ENCODE data around the gene LGMN. TPM values are rescaled to one million over a fixed set of nuclear protein-coding genes. Genes with fewer than 3 reads are reported as not detected.

The LGMN gene
- total and polyA plus RNA-seq, 2 of the 13 experiments (the other 11 are each of a cell fraction or from before 2014, with no cell fraction given): 28.9 to 76.4 TPM

GRCh38 chr14:92748259-92749016 is at the start of gene LGMN (continued):
- TF ChIP-seq ZNF362 (CRISPR knock-in tag; IDR thresholded peaks at IDR 0.05; ENCODE audit: borderline replicate concordance): no peak; the same call in 1 of the 2 replicates
- TF ChIP-seq ZSCAN9 (CRISPR knock-in tag; IDR thresholded peaks at IDR 0.05; ENCODE audit: borderline replicate concordance): 0 out of 2 replicates have a peak, but pooled peaks have one; percentile 58
- TF ChIP-seq PAX8 (CRISPR knock-in tag; IDR thresholded peaks at IDR 0.05; ENCODE audit: borderline replicate concordance): peak; percentile 80; the same call in 1 of the 2 replicates
- TF ChIP-seq, protein P1, sequence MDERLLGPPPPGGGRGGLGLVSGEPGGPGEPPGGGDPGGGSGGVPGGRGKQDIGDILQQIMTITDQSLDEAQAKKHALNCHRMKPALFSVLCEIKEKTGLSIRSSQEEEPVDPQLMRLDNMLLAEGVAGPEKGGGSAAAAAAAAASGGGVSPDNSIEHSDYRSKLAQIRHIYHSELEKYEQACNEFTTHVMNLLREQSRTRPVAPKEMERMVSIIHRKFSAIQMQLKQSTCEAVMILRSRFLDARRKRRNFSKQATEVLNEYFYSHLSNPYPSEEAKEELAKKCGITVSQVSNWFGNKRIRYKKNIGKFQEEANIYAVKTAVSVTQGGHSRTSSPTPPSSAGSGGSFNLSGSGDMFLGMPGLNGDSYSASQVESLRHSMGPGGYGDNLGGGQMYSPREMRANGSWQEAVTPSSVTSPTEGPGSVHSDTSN (CRISPR knock-in tag; IDR thresholded peaks at IDR 0.05): no peak
- TF ChIP-seq E2F1 (CRISPR knock-in tag; IDR thresholded peaks at IDR 0.05): no peak; the same call in 1 of the 2 replicates
- no peak for TF ChIP-seq HNRNPH1 (optimal IDR thresholded peaks at IDR 0.05; ENCODE audit: low read depth, low read length)
- no peak for TF ChIP-seq ZNF597 (CRISPR knock-in tag; IDR thresholded peaks at IDR 0.05)
- no peak for TF ChIP-seq ZFP90 (CRISPR knock-in tag; IDR thresholded peaks at IDR 0.05; ENCODE audit: borderline replicate concordance)
- TF ChIP-seq ZNF639 (CRISPR knock-in tag; conservative IDR thresholded peaks at IDR 0.05): no peak
- 0 out of 2 replicates have a peak, but pooled peaks have one; percentile 22 for TF ChIP-seq ISX (CRISPR knock-in tag; conservative IDR thresholded peaks at IDR 0.05)
- peak; percentile 60; the same call in 1 of the 2 replicates for TF ChIP-seq MAZ (IDR thresholded peaks at IDR 0.05; ENCODE audit: borderline replicate concordance, low read depth, low read length)
- peak; percentile 82 for TF ChIP-seq MAZ (CRISPR knock-in tag; IDR thresholded peaks at IDR 0.05; ENCODE audit: low read depth)
- TF ChIP-seq CAMTA2 (CRISPR knock-in tag; IDR thresholded peaks at IDR 0.05; ENCODE audit: borderline replicate concordance): 0 out of 2 replicates have a peak, but pooled peaks have one; percentile 41
- TF ChIP-seq, protein P2, sequence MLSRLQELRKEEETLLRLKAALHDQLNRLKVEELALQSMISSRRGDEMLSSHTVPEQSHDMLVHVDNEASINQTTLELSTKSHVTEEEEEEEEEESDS (CRISPR knock-in tag; IDR thresholded peaks at IDR 0.05; ENCODE audit: borderline replicate concordance): no peak
- TF ChIP-seq, protein P3, sequence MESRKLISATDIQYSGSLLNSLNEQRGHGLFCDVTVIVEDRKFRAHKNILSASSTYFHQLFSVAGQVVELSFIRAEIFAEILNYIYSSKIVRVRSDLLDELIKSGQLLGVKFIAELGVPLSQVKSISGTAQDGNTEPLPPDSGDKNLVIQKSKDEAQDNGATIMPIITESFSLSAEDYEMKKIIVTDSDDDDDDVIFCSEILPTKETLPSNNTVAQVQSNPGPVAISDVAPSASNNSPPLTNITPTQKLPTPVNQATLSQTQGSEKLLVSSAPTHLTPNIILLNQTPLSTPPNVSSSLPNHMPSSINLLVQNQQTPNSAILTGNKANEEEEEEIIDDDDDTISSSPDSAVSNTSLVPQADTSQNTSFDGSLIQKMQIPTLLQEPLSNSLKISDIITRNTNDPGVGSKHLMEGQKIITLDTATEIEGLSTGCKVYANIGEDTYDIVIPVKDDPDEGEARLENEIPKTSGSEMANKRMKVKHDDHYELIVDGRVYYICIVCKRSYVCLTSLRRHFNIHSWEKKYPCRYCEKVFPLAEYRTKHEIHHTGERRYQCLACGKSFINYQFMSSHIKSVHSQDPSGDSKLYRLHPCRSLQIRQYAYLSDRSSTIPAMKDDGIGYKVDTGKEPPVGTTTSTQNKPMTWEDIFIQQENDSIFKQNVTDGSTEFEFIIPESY (CRISPR knock-in tag; IDR thresholded peaks at IDR 0.05): no peak
- no peak for TF ChIP-seq ZNF180 (CRISPR knock-in tag; IDR thresholded peaks at IDR 0.05; ENCODE audit: borderline replicate concordance, low read depth)
- peak; percentile 91 to 99 for TF ChIP-seq POLR2A (IDR thresholded peaks at IDR 0.05; ENCODE audit: insufficient read depth in 1 of 2, low read depth in 2 of 2, low read length in 2 of 2)
- peak; percentile 72; the same call in 1 of the 2 replicates for TF ChIP-seq ZNF333 (CRISPR knock-in tag; IDR thresholded peaks at IDR 0.05; ENCODE audit: borderline replicate concordance)
- no peak for TF ChIP-seq NAIF1 (CRISPR knock-in tag; IDR thresholded peaks at IDR 0.05; ENCODE audit: borderline replicate concordance)
- no peak for TF ChIP-seq MIXL1 (CRISPR knock-in tag; IDR thresholded peaks at IDR 0.05)
- peak; percentile 41; the same call in 1 of the 2 replicates for TF ChIP-seq ISL2 (CRISPR knock-in tag; IDR thresholded peaks at IDR 0.05)
